ENCODE results near the gene COA6. TPM values are rescaled to one million over a fixed set of nuclear protein-coding genes. Genes with fewer than 3 reads are reported as not detected.

COA6 gene
- total and polyA plus RNA-seq, 2 of the 13 experiments (the other 11 are each of a cell fraction or from before 2014, with no cell fraction given), result 32.4 to 104 TPM

- TF ChIP-seq TFDP1 (CRISPR knock-in tag; IDR thresholded peaks at IDR 0.05; ENCODE audit: borderline replicate concordance) (peak; percentile 50; the same call in 1 of the 2 replicates), TP53 (CRISPR knock-in tag; conservative IDR thresholded peaks at IDR 0.05) (no peak), EP300 (IDR thresholded peaks at IDR 0.05; ENCODE audit: low read depth in 2 of 2, low read length in 2 of 2) (peak; percentile 32 to 59; a peak in 2 of 4 replicates), EP300 (CRISPR knock-in tag; IDR thresholded peaks at IDR 0.05; ENCODE audit: borderline replicate concordance) (no peak; the same call in 1 of the 2 replicates), IKZF5 (CRISPR knock-in tag; IDR thresholded peaks at IDR 0.05) (peak; percentile 90), ZNF672 (CRISPR knock-in tag; IDR thresholded peaks at IDR 0.05) (no peak), ZNF879 (CRISPR knock-in tag; IDR thresholded peaks at IDR 0.05) (peak; percentile 40; the same call in 1 of the 2 replicates), HDAC2 (CRISPR knock-in tag; IDR thresholded peaks at IDR 0.05) (peak; percentile 75), ZNF441 (CRISPR knock-in tag; IDR thresholded peaks at IDR 0.05; ENCODE audit: borderline replicate concordance) (peak; percentile 89), NAIF1 (CRISPR knock-in tag; IDR thresholded peaks at IDR 0.05; ENCODE audit: borderline replicate concordance) (peak; percentile 66; the same call in 1 of the 2 replicates), GABPA (IDR thresholded peaks at IDR 0.05; ENCODE audit: low read depth, low read length) (peak; percentile 81), GABPA (CRISPR knock-in tag; IDR thresholded peaks at IDR 0.05; ENCODE audit: low read depth) (peak; percentile 99), ZNF660 (CRISPR knock-in tag; IDR thresholded peaks at IDR 0.05; ENCODE audit: borderline replicate concordance, low read depth) (no peak), SP2 (CRISPR knock-in tag; IDR thresholded peaks at IDR 0.05) (peak; percentile 94), CREB3 (CRISPR knock-in tag; IDR thresholded peaks at IDR 0.05) (no peak), ZNF10 (CRISPR knock-in tag; IDR thresholded peaks at IDR 0.05; ENCODE audit: borderline replicate concordance, low read depth) (no peak), RBM39 (IDR thresholded peaks at IDR 0.05; ENCODE audit: low read depth, low read length, poor library complexity, severe bottlenecking) (peak; percentile 91), ZKSCAN5 (CRISPR knock-in tag; IDR thresholded peaks at IDR 0.05) (no peak), HNRNPL (IDR thresholded peaks at IDR 0.05; ENCODE audit: low read depth, low read length) (0 out of 2 replicates have a peak, but pooled peaks have one; percentile 51)
- TF ChIP-seq, protein P1, sequence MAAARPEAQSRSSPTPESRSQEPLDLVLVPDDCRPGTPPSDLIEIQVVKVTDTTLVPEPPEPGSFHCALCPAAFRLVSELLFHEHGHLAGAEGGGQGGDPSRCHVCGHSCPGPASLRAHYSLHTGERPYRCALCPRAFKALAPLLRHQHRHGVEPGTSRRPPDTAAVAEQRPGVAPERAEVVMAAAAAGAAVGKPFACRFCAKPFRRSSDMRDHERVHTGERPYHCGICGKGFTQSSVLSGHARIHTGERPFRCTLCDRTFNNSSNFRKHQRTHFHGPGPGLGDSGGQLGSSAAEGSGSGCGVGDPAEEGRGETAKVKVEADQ (CRISPR knock-in tag; IDR thresholded peaks at IDR 0.05; ENCODE audit: borderline replicate concordance), result peak; percentile 96
- TF ChIP-seq, protein P2, sequence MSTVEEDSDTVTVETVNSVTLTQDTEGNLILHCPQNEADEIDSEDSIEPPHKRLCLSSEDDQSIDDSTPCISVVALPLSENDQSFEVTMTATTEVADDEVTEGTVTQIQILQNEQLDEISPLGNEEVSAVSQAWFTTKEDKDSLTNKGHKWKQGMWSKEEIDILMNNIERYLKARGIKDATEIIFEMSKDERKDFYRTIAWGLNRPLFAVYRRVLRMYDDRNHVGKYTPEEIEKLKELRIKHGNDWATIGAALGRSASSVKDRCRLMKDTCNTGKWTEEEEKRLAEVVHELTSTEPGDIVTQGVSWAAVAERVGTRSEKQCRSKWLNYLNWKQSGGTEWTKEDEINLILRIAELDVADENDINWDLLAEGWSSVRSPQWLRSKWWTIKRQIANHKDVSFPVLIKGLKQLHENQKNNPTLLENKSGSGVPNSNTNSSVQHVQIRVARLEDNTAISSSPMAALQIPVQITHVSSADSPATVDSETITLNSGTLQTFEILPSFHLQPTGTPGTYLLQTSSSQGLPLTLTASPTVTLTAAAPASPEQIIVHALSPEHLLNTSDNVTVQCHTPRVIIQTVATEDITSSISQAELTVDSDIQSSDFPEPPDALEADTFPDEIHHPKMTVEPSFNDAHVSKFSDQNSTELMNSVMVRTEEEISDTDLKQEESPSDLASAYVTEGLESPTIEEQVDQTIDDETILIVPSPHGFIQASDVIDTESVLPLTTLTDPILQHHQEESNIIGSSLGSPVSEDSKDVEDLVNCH (CRISPR knock-in tag; IDR thresholded peaks at IDR 0.05), result no peak
Observed at GRCh38 chr1:234373064-234373958, at the start of gene COA6 (continued).

Data from HepG2 (cell line).